Ectodermal cell (in vitro differentiated cells): Measurements from ENCODE around the gene SUCLA2.
"Not testable (repeated sequence)": the region's sequence is repeated elsewhere in the genome, so short reads cannot be mapped to it uniquely, and the experiment has no call there.

Source experiments
- H3K27ac ChIP-seq: 2 replicates; pipeline ENCODE4 v1.7.0; 2013; ENCODE audit warnings: mild to moderate bottlenecking, low read depth, low read length; ENCODE audit not compliant: insufficient read depth, poor library complexity, severe bottlenecking
- H3K27me3 ChIP-seq: 2 replicates; pipeline ENCODE4 v1.7.0; 2013; ENCODE audit warnings: mild to moderate bottlenecking, low read length; ENCODE audit not compliant: insufficient read depth, control insufficient read depth, poor library complexity, severe bottlenecking
- H3K36me3 ChIP-seq: one replicate; pipeline ENCODE4 v1.7.0; 2013; ENCODE audit warnings: low read length; ENCODE audit not compliant: control insufficient read depth, insufficient read depth
- H3K4me1 ChIP-seq: one replicate; pipeline ENCODE4 v1.7.0; 2013; ENCODE audit warnings: low read length; ENCODE audit not compliant: control insufficient read depth, insufficient read depth
- H3K4me3 ChIP-seq: 2 replicates; pipeline ENCODE4 v1.7.0; 2013; ENCODE audit warnings: low read depth, low read length, control low read depth; ENCODE audit not compliant: insufficient read depth
- H3K9me3 ChIP-seq: 2 replicates; pipeline ENCODE4 v1.7.0; 2013; ENCODE audit warnings: mild to moderate bottlenecking, low read length, moderate library complexity; ENCODE audit not compliant: control insufficient read depth
- WGBS, 2 experiments: methylation state at CpG; one replicate each; pipeline ENCODE4 v1.1.7; 2013; ENCODE audit warnings: missing lambda C conversion rate in 2 of 2; 5-methylcytosine and 5-hydroxymethylcytosine counted together

SUCLA2 gene

DNA sequence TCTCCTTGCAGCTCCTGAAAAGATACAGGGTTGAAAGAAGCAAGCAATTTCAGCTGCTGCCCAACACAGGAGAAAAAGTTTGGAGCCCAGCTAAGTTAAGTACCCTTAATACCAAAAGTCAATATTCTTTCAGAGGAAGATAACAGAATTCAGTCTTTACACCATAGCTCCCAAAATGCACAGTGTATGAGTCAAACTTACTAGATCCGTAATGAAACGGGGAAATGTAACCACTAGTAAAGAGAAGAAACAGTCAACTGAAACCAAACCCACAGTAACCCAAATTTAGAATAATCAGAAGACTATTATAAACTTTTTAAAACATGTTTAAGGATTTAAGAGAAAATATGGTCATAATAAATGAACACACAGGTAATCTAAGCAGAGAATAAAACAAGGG, 45.2 kb downstream of the SUCLA2 start:
- Histone ChIP-seq H3K27ac (no peak overlapping the region), H3K4me3 (no peak overlapping the region), H3K36me3 (peaks cover 44% of the 10 kb centered on the region), H3K9me3 (peaks cover 4% of the 10 kb centered on the region), H3K27me3 (no peaks in the 10 kb centered on the region), H3K4me1 (no peaks in the 10 kb centered on the region)
- WGBS, 2 experiments = 97 to 100% methylated on average over 2 of the region's 2 CpGs

GRCh38 chr13:47949799-47950198, 51.3 kb downstream of the SUCLA2 start:
- Histone ChIP-seq H3K27ac (no peak overlapping the region), H3K4me3 (no peak overlapping the region), H3K36me3 (peaks cover 10% of the 10 kb centered on the region), H3K4me1 (no peaks in the 10 kb centered on the region), H3K9me3 (no peaks in the 10 kb centered on the region), H3K27me3 (no peaks in the 10 kb centered on the region)
- WGBS, 2 experiments = 96 to 98% methylated on average over 2 of the region's 2 CpGs

DNA sequence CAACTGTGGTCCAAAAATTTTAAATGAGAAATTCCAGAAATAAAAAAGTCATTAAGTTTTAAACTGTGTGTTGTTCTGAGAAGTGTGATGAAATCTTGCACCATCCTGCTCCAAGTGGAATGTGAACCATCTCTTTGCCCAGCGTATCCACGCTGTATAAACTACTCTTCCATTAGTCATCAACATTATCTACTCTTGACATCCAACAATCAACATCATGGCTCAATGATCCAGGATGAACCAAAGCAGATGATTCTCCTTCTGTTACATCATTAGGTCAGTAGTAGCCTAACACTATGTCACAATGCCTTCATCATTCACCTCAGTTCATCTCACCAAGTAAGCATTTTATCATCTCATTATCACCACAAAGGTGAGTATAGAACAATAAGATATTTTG, 55.3 kb downstream of the SUCLA2 start:
- H3K27ac ChIP-seq = no peak overlapping the region
- no peak overlapping the region for H3K4me3 ChIP-seq
- H3K27me3 ChIP-seq = no peaks in the 10 kb centered on the region
- 96% methylated on average over 2 of the region's 2 CpGs for WGBS, 2 experiments
- no peaks in the 10 kb centered on the region for H3K9me3 ChIP-seq
- H3K4me1 ChIP-seq = no peaks in the 10 kb centered on the region
- H3K36me3 ChIP-seq = peaks cover 5% of the 10 kb centered on the region

- not testable (repeated sequence) for H3K27me3 ChIP-seq, H3K4me1 ChIP-seq, H3K4me3 ChIP-seq, H3K9me3 ChIP-seq, H3K27ac ChIP-seq, H3K36me3 ChIP-seq
- WGBS, 2 experiments = 78 to 86% methylated on average over 3 of the region's 4 CpGs
Observed at GRCh38 chr13:47945146-47945545, 55.9 kb downstream of the SUCLA2 start.

DNA sequence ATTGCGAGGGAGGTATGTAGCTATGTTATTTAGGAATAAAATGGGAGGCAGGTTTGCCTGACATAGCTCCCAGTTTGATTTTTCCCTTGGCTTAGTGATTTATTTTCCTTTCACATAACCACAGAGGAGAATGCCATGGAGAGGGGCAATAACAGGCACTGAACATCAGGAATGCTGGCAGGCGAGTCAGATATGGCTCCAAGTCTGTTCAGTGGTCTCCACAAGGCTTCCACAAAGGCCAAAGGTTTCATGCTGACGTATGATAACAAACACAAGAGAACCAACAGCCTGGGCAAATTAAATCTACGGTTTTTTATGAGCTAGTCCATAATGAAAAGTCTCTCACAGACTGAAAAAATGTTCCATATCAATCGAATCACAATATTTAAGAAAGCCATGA, 66.7 kb downstream of the SUCLA2 start:
- Histone ChIP-seq H3K27ac (no peak overlapping the region), H3K9me3 (no peaks in the 10 kb centered on the region), H3K4me1 (peaks cover 6% of the 10 kb centered on the region), H3K4me3 (no peak overlapping the region), H3K27me3 (no peaks in the 10 kb centered on the region), H3K36me3 (peaks cover 2% of the 10 kb centered on the region)
- 90 to 93% methylated on average over 5 of the region's 5 CpGs for WGBS, 2 experiments

DNA sequence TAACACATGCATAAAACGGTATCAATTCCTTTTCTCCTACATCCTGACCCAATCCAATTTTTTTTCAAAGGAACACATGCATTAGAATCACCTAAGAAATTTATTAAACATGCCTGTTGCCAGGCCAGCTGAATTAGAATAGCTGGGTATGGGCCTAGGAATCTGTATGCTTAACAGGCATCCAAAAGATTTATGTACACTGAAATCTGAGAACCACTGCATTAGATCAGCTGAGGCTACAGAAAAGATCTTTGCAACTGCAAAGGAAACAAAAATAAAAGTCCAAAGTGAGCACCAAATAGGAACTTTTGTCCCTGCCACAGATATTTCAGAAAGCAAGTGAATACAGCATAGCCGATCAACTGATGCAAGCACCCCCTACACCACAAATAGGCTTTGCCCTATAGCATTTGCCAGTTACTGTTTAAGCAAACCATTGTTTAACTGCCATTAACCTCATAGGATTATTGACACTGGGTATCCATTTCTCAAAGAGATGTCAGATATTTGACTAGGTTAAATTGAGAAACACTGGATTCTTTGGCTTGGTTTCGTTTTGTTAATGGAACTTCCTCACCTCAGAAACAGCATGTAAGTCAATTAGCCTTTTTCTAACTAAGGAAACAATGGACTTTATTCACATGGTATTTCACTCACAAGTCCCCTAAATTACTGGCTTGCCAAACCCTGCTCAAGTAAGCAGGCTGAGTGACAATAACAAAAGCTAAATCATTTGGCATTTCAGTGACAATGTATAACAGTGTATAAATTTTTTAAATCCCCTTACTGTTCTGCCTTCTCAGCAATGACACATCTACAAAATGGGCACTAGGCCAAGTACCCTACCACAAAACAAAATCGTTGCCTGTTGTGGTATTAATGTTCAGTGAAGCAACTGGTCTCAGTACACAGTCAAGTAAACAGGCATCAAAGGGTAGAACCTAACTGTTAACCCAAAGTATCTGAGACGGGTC, 67.8 kb downstream of the SUCLA2 start:
- no peak overlapping the region for H3K4me3 ChIP-seq
- H3K27ac ChIP-seq = no peak overlapping the region
- H3K27me3 ChIP-seq = no peaks in the 10 kb centered on the region
- H3K4me1 ChIP-seq = peaks cover 6% of the 10 kb centered on the region
- H3K9me3 ChIP-seq = no peaks in the 10 kb centered on the region
- no peaks in the 10 kb centered on the region for H3K36me3 ChIP-seq
- WGBS, 2 experiments = 79 to 84% methylated on average over 5 of the region's 5 CpGs

DNA sequence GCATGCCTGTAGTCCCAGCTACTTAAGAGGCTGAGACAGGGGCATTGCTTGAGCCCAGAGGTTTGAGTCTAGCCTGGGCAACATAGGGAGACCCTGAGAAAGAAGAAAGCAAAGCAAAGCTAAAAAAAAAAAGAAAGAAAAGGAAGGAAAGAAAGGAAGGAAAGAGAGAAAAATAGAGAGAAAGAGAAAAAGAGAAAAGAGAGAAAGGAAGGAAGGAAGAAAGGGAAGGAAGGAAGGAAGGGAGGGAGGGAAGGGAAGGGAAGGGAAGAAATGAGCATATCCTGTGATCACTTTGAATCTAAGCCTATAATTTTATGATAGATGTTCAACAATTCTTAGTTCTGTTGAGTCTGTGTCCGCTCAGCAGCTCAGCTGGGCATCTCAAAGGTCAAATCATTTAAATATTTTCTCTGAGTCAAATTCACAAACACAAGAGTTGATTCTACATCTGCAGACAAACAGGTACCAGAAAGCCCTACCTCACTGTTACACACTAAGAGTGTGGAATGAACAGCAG, 70.4 kb downstream of the SUCLA2 start:
- Histone ChIP-seq H3K27ac (no peak overlapping the region), H3K9me3 (no peaks in the 10 kb centered on the region), H3K4me3 (no peak overlapping the region), H3K36me3 (no peaks in the 10 kb centered on the region), H3K27me3 (no peaks in the 10 kb centered on the region), H3K4me1 (peaks cover 6% of the 10 kb centered on the region)
- WGBS, 2 experiments = 90 to 100% methylated on average over 1 of the region's 1 CpG

DNA sequence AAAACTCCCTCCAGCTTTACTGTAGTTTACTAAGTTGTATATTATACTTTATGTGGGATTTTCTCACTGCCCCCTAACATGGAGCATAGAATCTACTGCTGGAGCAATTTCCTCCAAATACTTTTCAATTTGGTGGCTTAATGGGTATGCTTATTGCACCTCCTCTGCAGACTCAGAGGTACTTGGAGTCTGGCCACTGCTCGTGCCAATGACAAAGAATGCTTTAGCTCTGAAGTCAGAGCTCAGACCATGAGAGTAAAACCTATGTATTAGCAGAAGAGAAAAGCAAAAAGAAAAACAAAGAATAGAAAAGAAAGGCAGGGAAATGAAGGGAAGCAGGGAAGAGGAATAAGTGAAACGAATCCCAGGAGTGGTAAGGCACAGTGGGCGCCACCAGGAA, 71.9 kb downstream of the SUCLA2 start:
- H3K4me1 ChIP-seq = peaks cover 6% of the 10 kb centered on the region
- no peaks in the 10 kb centered on the region for H3K27me3 ChIP-seq
- no peaks in the 10 kb centered on the region for H3K9me3 ChIP-seq
- no peak overlapping the region for H3K27ac ChIP-seq
- 85 to 86% methylated on average over 3 of the region's 3 CpGs for WGBS, 2 experiments
- H3K4me3 ChIP-seq = no peak overlapping the region
- no peaks in the 10 kb centered on the region for H3K36me3 ChIP-seq

DNA sequence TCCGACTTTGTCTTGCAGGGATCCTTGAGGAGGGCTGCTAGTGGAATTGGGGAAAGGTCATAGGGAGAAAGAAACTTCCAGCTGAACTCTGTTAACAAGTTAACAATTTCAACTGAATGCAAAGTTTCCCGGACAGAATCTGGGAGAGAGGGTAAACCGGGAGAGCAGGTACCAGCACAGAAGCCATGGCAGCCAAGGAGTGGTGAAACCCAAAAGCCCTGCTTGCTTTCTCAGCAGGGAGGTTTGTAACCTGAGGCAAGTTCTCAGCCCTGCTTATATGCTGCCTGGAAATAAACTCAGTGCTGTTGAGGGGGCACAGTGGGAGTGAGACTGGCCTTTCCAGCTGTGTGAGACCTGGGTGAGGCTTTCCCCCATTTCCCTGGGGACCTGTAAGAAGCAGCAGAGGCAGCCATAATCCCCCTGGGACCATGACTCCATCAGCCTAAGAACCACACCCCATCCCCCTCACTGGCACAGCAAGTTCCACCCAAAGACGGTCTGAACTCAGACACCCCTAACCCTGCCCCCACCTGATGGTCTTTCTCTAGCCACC, 84.0 kb downstream of the SUCLA2 start:
- 83 to 93% methylated on average over 4 of the region's 4 CpGs for WGBS, 2 experiments
- Histone ChIP-seq H3K9me3 (no peaks in the 10 kb centered on the region), H3K27me3 (no peaks in the 10 kb centered on the region), H3K4me3 (no peak overlapping the region), H3K36me3 (no peaks in the 10 kb centered on the region), H3K4me1 (no peaks in the 10 kb centered on the region), H3K27ac (no peak overlapping the region)

GRCh38 chr13:47908197-47908902, 92.7 kb downstream of the SUCLA2 start:
- Histone ChIP-seq H3K27me3 (no peaks in the 10 kb centered on the region), H3K9me3 (no peaks in the 10 kb centered on the region), H3K4me1 (no peaks in the 10 kb centered on the region), H3K36me3 (no peaks in the 10 kb centered on the region), H3K27ac (no peak overlapping the region), H3K4me3 (no peak overlapping the region)
- WGBS, 2 experiments = 83 to 85% methylated on average over 12 of the region's 12 CpGs
